Measurements from ENCODE around the gene SLC48A1.

The SLC48A1 gene

GRCh38 chr12:47745485-47746041, 27.5 kb upstream of the SLC48A1 start:
- Histone ChIP-seq H3K27me3 (ENCODE audit: insufficient read depth, low read length) (no peaks in the 10 kb centered on the region), H3K9me3 (ENCODE audit: insufficient read depth, low read depth, low read length) (no peaks in the 10 kb centered on the region), H3K9ac (ENCODE audit: low read depth, low read length) (no peak overlapping the region), H3K27ac (ENCODE audit: low read length) (no peak overlapping the region), H3K4me3 (ENCODE audit: low read length) (no peak overlapping the region), H3K4me1 (ENCODE audit: insufficient read depth, low read length) (no peaks in the 10 kb centered on the region), H3K36me3 (ENCODE audit: insufficient read depth, low read depth, low read length) (no peaks in the 10 kb centered on the region)

GRCh38 chr12:47746073-47746472, 27.0 kb upstream of the SLC48A1 start:
- H3K4me3 ChIP-seq (ENCODE audit: low read length) = no peak overlapping the region
- H3K4me1 ChIP-seq (ENCODE audit: insufficient read depth, low read length) = no peaks in the 10 kb centered on the region
- H3K36me3 ChIP-seq (ENCODE audit: insufficient read depth, low read depth, low read length) = no peaks in the 10 kb centered on the region
- no peak overlapping the region for H3K27ac ChIP-seq (ENCODE audit: low read length)
- no peak overlapping the region for H3K9ac ChIP-seq (ENCODE audit: low read depth, low read length)
- no peaks in the 10 kb centered on the region for H3K27me3 ChIP-seq (ENCODE audit: insufficient read depth, low read length)
- no peaks in the 10 kb centered on the region for H3K9me3 ChIP-seq (ENCODE audit: insufficient read depth, low read depth, low read length)

GRCh38 chr12:47746523-47746922, 26.5 kb upstream of the SLC48A1 start:
- Histone ChIP-seq H3K4me1 (ENCODE audit: insufficient read depth, low read length) (no peaks in the 10 kb centered on the region), H3K27ac (ENCODE audit: low read length) (no peak overlapping the region), H3K36me3 (ENCODE audit: insufficient read depth, low read depth, low read length) (no peaks in the 10 kb centered on the region), H3K27me3 (ENCODE audit: insufficient read depth, low read length) (no peaks in the 10 kb centered on the region), H3K4me3 (ENCODE audit: low read length) (no peak overlapping the region), H3K9ac (ENCODE audit: low read depth, low read length) (no peak overlapping the region), H3K9me3 (ENCODE audit: insufficient read depth, low read depth, low read length) (no peaks in the 10 kb centered on the region)

GRCh38 chr12:47747126-47747525, 25.9 kb upstream of the SLC48A1 start:
- Histone ChIP-seq H3K9ac (ENCODE audit: low read depth, low read length) (no peak overlapping the region), H3K9me3 (ENCODE audit: insufficient read depth, low read depth, low read length) (no peaks in the 10 kb centered on the region), H3K27ac (ENCODE audit: low read length) (no peak overlapping the region), H3K27me3 (ENCODE audit: insufficient read depth, low read length) (no peaks in the 10 kb centered on the region), H3K4me3 (ENCODE audit: low read length) (no peak overlapping the region), H3K4me1 (ENCODE audit: insufficient read depth, low read length) (no peaks in the 10 kb centered on the region), H3K36me3 (ENCODE audit: insufficient read depth, low read depth, low read length) (no peaks in the 10 kb centered on the region)

GRCh38 chr12:47747596-47748506, 25.2 kb upstream of the SLC48A1 start:
- H3K9ac ChIP-seq (ENCODE audit: low read depth, low read length) = no peak overlapping the region
- H3K9me3 ChIP-seq (ENCODE audit: insufficient read depth, low read depth, low read length) = no peaks in the 10 kb centered on the region
- H3K4me1 ChIP-seq (ENCODE audit: insufficient read depth, low read length) = peaks cover 2% of the 10 kb centered on the region
- H3K4me3 ChIP-seq (ENCODE audit: low read length) = no peak overlapping the region
- H3K27me3 ChIP-seq (ENCODE audit: insufficient read depth, low read length) = no peaks in the 10 kb centered on the region
- H3K36me3 ChIP-seq (ENCODE audit: insufficient read depth, low read depth, low read length) = no peaks in the 10 kb centered on the region
- H3K27ac ChIP-seq (ENCODE audit: low read length) = no peak overlapping the region

GRCh38 chr12:47748507-47748828, 24.6 kb upstream of the SLC48A1 start:
- Histone ChIP-seq H3K27ac (ENCODE audit: low read length) (no peak overlapping the region), H3K9ac (ENCODE audit: low read depth, low read length) (no peak overlapping the region), H3K36me3 (ENCODE audit: insufficient read depth, low read depth, low read length) (no peaks in the 10 kb centered on the region), H3K4me3 (ENCODE audit: low read length) (no peak overlapping the region), H3K9me3 (ENCODE audit: insufficient read depth, low read depth, low read length) (no peaks in the 10 kb centered on the region), H3K4me1 (ENCODE audit: insufficient read depth, low read length) (peaks cover 7% of the 10 kb centered on the region), H3K27me3 (ENCODE audit: insufficient read depth, low read length) (no peaks in the 10 kb centered on the region)

GRCh38 chr12:47748899-47749298, 24.1 kb upstream of the SLC48A1 start:
- Histone ChIP-seq H3K9ac (ENCODE audit: low read depth, low read length) (no peak overlapping the region), H3K4me1 (ENCODE audit: insufficient read depth, low read length) (peaks cover 9% of the 10 kb centered on the region), H3K27me3 (ENCODE audit: insufficient read depth, low read length) (no peaks in the 10 kb centered on the region), H3K36me3 (ENCODE audit: insufficient read depth, low read depth, low read length) (no peaks in the 10 kb centered on the region), H3K9me3 (ENCODE audit: insufficient read depth, low read depth, low read length) (no peaks in the 10 kb centered on the region), H3K4me3 (ENCODE audit: low read length) (no peak overlapping the region), H3K27ac (ENCODE audit: low read length) (no peak overlapping the region)

- peaks cover 12% of the 10 kb centered on the region for H3K4me1 ChIP-seq (ENCODE audit: insufficient read depth, low read length)
- H3K9me3 ChIP-seq (ENCODE audit: insufficient read depth, low read depth, low read length) = no peaks in the 10 kb centered on the region
- H3K9ac ChIP-seq (ENCODE audit: low read depth, low read length) = no peak overlapping the region
- no peaks in the 10 kb centered on the region for H3K36me3 ChIP-seq (ENCODE audit: insufficient read depth, low read depth, low read length)
- H3K27me3 ChIP-seq (ENCODE audit: insufficient read depth, low read length) = no peaks in the 10 kb centered on the region
- H3K27ac ChIP-seq (ENCODE audit: low read length) = no peak overlapping the region
- no peak overlapping the region for H3K4me3 ChIP-seq (ENCODE audit: low read length)
Observed at GRCh38 chr12:47750229-47750798, 22.7 kb upstream of the SLC48A1 start.

- peaks cover 12% of the 10 kb centered on the region for H3K4me1 ChIP-seq (ENCODE audit: insufficient read depth, low read length)
- H3K9me3 ChIP-seq (ENCODE audit: insufficient read depth, low read depth, low read length) = no peaks in the 10 kb centered on the region
- H3K36me3 ChIP-seq (ENCODE audit: insufficient read depth, low read depth, low read length) = no peaks in the 10 kb centered on the region
- no peak overlapping the region for H3K9ac ChIP-seq (ENCODE audit: low read depth, low read length)
- no peaks in the 10 kb centered on the region for H3K27me3 ChIP-seq (ENCODE audit: insufficient read depth, low read length)
- no peak overlapping the region for H3K27ac ChIP-seq (ENCODE audit: low read length)
- H3K4me3 ChIP-seq (ENCODE audit: low read length) = no peak overlapping the region
Observed at GRCh38 chr12:47750916-47751470, 22.0 kb upstream of the SLC48A1 start.

- Histone ChIP-seq H3K9me3 (ENCODE audit: insufficient read depth, low read depth, low read length) (no peaks in the 10 kb centered on the region), H3K4me3 (ENCODE audit: low read length) (no peak overlapping the region), H3K4me1 (ENCODE audit: insufficient read depth, low read length) (peaks cover 16% of the 10 kb centered on the region), H3K9ac (ENCODE audit: low read depth, low read length) (no peak overlapping the region), H3K27ac (ENCODE audit: low read length) (no peak overlapping the region), H3K27me3 (ENCODE audit: insufficient read depth, low read length) (no peaks in the 10 kb centered on the region), H3K36me3 (ENCODE audit: insufficient read depth, low read depth, low read length) (no peaks in the 10 kb centered on the region)
Observed at GRCh38 chr12:47751561-47751960, 21.5 kb upstream of the SLC48A1 start.

GRCh38 chr12:47752121-47752520, 20.9 kb upstream of the SLC48A1 start:
- Histone ChIP-seq H3K4me1 (ENCODE audit: insufficient read depth, low read length) (peaks cover 16% of the 10 kb centered on the region), H3K27ac (ENCODE audit: low read length) (no peak overlapping the region), H3K36me3 (ENCODE audit: insufficient read depth, low read depth, low read length) (no peaks in the 10 kb centered on the region), H3K9me3 (ENCODE audit: insufficient read depth, low read depth, low read length) (no peaks in the 10 kb centered on the region), H3K4me3 (ENCODE audit: low read length) (no peak overlapping the region), H3K9ac (ENCODE audit: low read depth, low read length) (no peak overlapping the region), H3K27me3 (ENCODE audit: insufficient read depth, low read length) (0 out of 2 replicates have a peak, but pooled peaks cover 2% of the 10 kb centered on the region)

GRCh38 chr12:47752552-47752951, 20.5 kb upstream of the SLC48A1 start:
- Histone ChIP-seq H3K9me3 (ENCODE audit: insufficient read depth, low read depth, low read length) (no peaks in the 10 kb centered on the region), H3K9ac (ENCODE audit: low read depth, low read length) (no peak overlapping the region), H3K36me3 (ENCODE audit: insufficient read depth, low read depth, low read length) (no peaks in the 10 kb centered on the region), H3K27me3 (ENCODE audit: insufficient read depth, low read length) (0 out of 2 replicates have a peak, but pooled peaks cover 7% of the 10 kb centered on the region), H3K4me1 (ENCODE audit: insufficient read depth, low read length) (peaks cover 21% of the 10 kb centered on the region), H3K4me3 (ENCODE audit: low read length) (no peak overlapping the region), H3K27ac (ENCODE audit: low read length) (no peak overlapping the region)

All from iPS-20b (cell line).